Measurements from ENCODE around the gene GSTM5.
"Not testable (repeated sequence)": the region's sequence is repeated elsewhere in the genome, so short reads cannot be mapped to it uniquely, and the experiment has no call there.

Gene GSTM5

GRCh38 chr1:109711593-109712320 lies at the start of gene GSTM5:
TSS of gene GSTM5 (plus strand) at chr1:109712251. CDS start at chr1:109712313, 62 bp downstream.
- H3K4me3 ChIP-seq (ENCODE audit: low read length): peak within 1 kb of the TSS; percentile 15
- not testable (repeated sequence) for DNase-seq (ENCODE audit: low read depth)

GRCh38 chr1:109664671-109665070 lies 47.4 kb upstream of the GSTM5 start:
- no peak for DNase-seq (ENCODE audit: low read depth)
- TF ChIP-seq CTCF (conservative IDR thresholded peaks at IDR 0.05; ENCODE audit: low read depth, low read length): no peak
- no peak overlapping the region for H3K4me3 ChIP-seq (ENCODE audit: low read length)

- TF ChIP-seq CTCF (conservative IDR thresholded peaks at IDR 0.05; ENCODE audit: low read depth, low read length): no peak
- H3K4me3 ChIP-seq (ENCODE audit: low read length): peak within 1 kb of the TSS; percentile 50
- DNase-seq (ENCODE audit: low read depth): no peak
These were observed 44.5 kb upstream of the GSTM5 start, which contains the start of gene GSTM2 for GRCh38 chr1:109667452-109668122. TSS of gene GSTM2 (plus strand) at chr1:109668057. CDS start at chr1:109668116, 59 bp downstream.

- no peak for TF ChIP-seq CTCF (conservative IDR thresholded peaks at IDR 0.05; ENCODE audit: low read depth, low read length)
- DNase-seq (ENCODE audit: low read depth): no peak
- peak overlapping the region; percentile 50 for H3K4me3 ChIP-seq (ENCODE audit: low read length)
These were observed 43.8 kb upstream of the GSTM5 start for GRCh38 chr1:109668123-109668775.

GRCh38 chr1:109669246-109669948 lies 42.7 kb upstream of the GSTM5 start:
- DNase-seq (ENCODE audit: low read depth): no peak
- no peak overlapping the region for H3K4me3 ChIP-seq (ENCODE audit: low read length)
- no peak for TF ChIP-seq CTCF (conservative IDR thresholded peaks at IDR 0.05; ENCODE audit: low read depth, low read length)

GRCh38 chr1:109669949-109670302 lies 42.1 kb upstream of the GSTM5 start:
- not testable (repeated sequence) for H3K4me3 ChIP-seq (ENCODE audit: low read length); DNase-seq (ENCODE audit: low read depth)

- no peak for TF ChIP-seq CTCF (conservative IDR thresholded peaks at IDR 0.05; ENCODE audit: low read depth, low read length)
- no peak overlapping the region for H3K4me3 ChIP-seq (ENCODE audit: low read length)
- DNase-seq (ENCODE audit: low read depth): no peak
These were observed 41.0 kb upstream of the GSTM5 start for GRCh38 chr1:109671067-109671466.

- not testable (repeated sequence) for H3K4me3 ChIP-seq (ENCODE audit: low read length); DNase-seq (ENCODE audit: low read depth)
These were observed 38.2 kb upstream of the GSTM5 start for GRCh38 chr1:109673861-109674260.

GRCh38 chr1:109676683-109677381 lies 35.2 kb upstream of the GSTM5 start:
- H3K4me3 ChIP-seq (ENCODE audit: low read length); DNase-seq (ENCODE audit: low read depth): not testable (repeated sequence)
